Choroid plexus epithelial cell (primary cell): ENCODE measurements around the gene AGRN.

Experiments used
- DNase-seq: peaks from one replicate; pipeline ENCODE4 v3.0.0-alpha.2; 2010; ENCODE audit warnings: low read depth
- H3K4me3 ChIP-seq: 2 replicates; pipeline ENCODE4 v1.5.1; 2011; ENCODE audit warnings: low read depth, mild to moderate bottlenecking, control low read depth, low read length, moderate library complexity
- CTCF ChIP-seq: conservative IDR thresholded peaks from 2 replicates; pipeline ENCODE4 v1.5.1; 2011; ENCODE audit warnings: low read depth, mild to moderate bottlenecking, control low read depth, inconsistent platforms, low read length, moderate library complexity

The AGRN gene

DNA sequence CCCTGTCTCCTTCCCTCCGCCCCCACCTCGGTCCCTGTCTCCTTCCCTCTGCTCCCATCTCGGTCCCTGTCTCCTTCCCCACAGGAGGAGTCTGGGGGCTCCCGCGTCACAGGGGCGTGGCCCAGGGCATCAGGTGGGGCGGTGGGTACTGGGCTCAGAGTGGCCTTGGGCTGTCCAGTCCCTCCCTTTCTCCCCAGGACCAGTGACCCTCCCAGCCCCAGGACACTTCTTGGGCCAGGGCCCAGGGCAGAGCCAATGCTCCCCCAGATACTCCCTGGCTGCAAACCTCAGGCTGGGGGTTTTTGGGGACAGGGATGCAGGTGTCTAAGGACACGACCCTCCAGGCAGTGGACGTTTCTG is 61.0 kb downstream of the AGRN start:
- no peak overlapping the region for H3K4me3 ChIP-seq
- no peak for TF ChIP-seq CTCF
- no peak for DNase-seq

DNA sequence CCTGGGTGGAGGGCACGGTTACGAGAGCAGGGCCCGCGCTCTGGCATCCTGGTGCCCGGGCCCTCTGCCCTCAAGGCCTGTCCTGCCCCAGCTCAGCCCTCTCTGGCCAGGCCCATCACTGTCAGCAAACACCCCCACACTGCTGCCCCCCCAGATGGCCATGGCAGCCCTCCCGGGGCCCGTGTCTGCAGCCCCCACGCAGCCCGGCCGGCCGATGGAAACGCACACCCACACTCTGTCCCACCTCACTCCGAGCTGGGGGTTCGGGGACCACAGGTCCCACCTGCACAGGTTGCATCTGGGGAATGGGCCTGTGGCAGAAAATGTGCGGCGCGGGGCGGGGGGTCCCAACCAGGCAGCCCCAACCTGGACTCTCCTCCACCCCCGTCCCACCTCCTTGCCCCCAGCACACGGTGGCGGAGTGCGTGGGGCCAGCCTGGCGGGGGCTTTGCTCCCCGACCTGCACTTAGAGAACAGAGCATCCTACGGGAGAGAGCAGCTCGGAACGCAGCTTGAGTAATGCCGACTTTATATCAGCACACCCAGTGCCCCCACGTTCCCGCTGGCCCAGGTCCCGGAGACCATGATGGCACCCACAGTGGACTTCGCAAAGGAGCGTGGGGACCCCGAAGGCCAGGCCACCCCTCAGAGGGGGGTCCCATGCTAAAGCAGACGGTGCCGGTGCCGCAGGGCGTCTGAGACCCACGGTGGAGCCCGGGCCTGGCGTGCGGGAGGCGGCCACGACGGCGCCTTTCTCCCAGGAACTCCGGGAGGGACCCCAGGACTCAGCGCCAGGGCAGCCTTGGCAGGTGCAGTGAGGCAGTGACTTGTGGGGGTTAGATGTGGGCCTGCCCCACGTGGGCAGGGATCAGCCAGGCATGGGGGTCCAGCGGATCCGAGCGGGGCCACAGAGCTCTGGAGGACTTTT is 61.7 kb downstream of the AGRN start:
- DNase-seq, result no peak

GRCh38 chr1:1082239-1082775 is 62.4 kb downstream of the AGRN start:
- DNase-seq, result no peak
- no peak for TF ChIP-seq CTCF
- H3K4me3 ChIP-seq, result no peak overlapping the region

More for the DNA sequence above, 61.7 kb downstream of the AGRN start:
- H3K4me3 ChIP-seq, result no peak overlapping the region
- TF ChIP-seq CTCF, result no peak

DNA sequence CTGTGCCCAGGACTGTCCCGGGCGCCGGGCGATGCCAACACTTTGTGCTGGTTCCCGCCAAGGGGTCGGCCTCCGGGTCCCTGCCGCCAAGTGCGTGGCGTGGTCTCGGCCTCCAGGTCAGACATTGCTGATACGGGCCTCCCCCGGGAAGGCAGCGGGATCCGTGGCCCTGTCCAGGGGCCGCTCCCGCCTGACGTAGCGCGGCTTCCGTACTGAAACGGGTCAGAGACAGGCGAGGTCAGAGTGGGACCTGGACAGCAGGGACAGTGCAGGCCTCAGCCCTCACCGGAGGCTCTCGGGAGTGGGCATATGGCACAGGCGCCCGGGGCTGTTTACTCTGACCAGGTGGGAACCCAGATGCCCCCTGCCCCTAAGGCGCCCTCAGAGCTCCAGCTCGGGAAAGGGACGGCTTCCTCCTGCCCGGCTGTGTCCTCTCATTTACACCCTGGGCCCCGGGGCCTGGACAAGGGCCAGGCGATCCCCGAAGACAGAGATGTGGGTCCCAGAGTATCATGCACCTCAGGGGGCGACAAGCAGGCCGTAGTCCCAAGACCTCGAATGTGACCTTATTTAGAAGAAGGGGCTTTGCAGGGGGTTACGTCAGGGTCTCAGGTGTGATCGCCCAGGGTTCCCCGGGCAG is 63.0 kb downstream of the AGRN start:
- no peak overlapping the region for H3K4me3 ChIP-seq
- no peak for TF ChIP-seq CTCF
- no peak for DNase-seq

- DNase-seq, result no peak
- no peak for TF ChIP-seq CTCF
- no peak overlapping the region for H3K4me3 ChIP-seq
Measured at GRCh38 chr1:1083416-1084371, 63.8 kb downstream of the AGRN start.

DNA sequence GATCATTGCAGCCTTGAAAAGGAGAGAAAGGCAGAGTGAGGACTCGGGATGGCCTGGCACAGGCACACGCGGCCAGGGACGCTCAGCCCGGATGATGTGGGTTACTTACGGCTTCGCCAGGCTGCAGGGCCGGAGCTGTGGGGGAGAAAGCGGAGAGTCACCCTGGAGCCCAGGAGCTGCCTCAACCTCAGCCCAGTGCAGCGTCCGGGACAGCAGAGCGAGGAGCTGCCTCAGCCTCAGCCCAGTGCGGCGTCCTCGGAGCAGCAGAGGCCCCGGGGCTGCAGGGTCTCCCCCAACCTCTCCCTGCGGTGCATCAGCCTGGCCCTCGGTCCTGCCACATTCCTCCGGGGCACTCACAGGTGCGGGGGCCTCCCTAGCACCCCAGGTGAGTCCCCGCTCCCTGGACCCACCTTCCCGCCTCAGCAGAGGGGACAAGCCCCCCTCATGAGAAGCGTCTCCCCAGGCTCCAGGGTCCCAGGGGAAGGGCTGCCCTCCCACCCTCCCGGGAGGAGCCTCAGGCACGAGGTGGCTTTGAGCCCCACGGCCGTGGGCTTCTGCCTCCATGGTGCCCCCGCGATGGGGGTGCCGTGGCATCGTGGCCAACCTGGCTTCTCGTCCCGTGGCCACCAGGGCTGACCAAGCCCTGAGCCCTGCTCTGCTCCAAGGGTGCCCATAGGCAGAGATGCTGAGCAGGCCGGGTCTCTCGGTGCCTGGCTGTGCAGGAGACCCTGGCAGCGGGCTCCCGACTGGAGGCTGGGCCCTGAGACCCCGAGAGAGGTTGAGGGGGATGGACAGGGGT is 64.7 kb downstream of the AGRN start:
- H3K4me3 ChIP-seq, result no peak overlapping the region
- DNase-seq, result no peak
- TF ChIP-seq CTCF, result no peak
